Measurements from ENCODE around the gene RASGEF1C.

RASGEF1C gene

DNA sequence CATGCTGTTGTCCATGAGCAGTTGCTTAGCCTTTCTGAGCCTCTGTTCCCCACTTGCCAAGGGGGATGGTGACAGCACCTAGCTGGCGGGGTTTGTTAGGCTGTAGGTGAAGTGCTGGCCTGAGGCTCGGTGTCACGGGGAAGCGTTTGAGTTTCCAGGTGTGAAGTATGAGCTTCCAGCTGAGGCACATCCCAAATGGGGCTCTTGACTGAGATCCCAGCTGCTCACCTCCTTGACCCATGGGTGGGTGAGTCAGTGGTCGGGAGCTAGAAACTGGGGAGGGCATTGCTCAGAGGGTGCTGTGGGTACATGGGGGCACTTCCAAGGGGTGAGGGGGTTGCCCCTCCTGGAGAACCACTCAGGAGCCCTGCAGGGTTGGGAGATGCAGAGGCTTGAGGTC is 111.1 kb downstream of the RASGEF1C start:
- TF ChIP-seq, protein P1, sequence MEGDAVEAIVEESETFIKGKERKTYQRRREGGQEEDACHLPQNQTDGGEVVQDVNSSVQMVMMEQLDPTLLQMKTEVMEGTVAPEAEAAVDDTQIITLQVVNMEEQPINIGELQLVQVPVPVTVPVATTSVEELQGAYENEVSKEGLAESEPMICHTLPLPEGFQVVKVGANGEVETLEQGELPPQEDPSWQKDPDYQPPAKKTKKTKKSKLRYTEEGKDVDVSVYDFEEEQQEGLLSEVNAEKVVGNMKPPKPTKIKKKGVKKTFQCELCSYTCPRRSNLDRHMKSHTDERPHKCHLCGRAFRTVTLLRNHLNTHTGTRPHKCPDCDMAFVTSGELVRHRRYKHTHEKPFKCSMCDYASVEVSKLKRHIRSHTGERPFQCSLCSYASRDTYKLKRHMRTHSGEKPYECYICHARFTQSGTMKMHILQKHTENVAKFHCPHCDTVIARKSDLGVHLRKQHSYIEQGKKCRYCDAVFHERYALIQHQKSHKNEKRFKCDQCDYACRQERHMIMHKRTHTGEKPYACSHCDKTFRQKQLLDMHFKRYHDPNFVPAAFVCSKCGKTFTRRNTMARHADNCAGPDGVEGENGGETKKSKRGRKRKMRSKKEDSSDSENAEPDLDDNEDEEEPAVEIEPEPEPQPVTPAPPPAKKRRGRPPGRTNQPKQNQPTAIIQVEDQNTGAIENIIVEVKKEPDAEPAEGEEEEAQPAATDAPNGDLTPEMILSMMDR (IDR thresholded peaks at IDR 0.05; ENCODE audit: low read depth, low read length, missing control alignments), result no peak
- DNase-seq (ENCODE audit: low read depth), result no peak
- in situ Hi-C loops (cut with HindIII; ENCODE audit: low sequenced_read_pairs), result no loop called here
- H3K4me3 ChIP-seq (ENCODE audit: low read depth, low read length), result no peak overlapping the region

DNA sequence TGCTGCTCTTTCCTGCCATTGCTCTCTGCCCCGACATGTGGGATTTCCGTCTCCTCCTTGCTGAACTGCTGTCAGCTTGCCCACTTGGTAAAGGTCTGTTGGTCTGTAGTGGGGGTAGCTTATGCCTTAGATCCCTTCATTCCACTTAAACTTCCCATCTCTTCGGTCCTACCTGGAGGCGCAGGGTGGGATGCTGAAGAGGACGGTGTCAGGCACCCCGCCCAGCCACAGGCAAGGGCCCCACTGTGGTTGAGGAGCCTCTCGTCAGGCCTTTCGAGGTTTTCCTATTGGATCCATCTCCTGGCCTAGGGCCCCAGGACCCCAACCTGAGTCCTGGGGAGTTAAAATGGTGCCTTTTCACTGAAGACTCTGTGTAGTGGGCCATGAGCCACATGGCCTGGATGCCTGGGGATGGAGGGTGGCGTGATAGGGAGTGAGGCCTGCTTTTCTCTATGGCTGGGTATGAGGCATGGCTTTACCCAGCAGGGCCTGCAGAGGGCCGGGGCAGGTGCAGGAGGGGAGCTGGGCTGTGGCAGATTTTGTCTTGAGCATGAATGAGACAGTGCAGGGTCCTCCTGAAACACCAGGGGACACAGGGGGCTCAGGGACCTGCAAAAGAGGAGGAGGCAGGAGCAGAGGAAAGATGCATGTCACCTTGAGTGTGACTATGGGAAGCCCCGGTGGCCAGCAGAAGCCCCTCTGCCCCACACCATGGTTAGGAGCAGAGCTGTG is 111.7 kb downstream of the RASGEF1C start:
- in situ Hi-C loops (cut with HindIII; ENCODE audit: low sequenced_read_pairs), result no loop called here
- TF ChIP-seq, protein P1 (IDR thresholded peaks at IDR 0.05; ENCODE audit: low read depth, low read length, missing control alignments), result no peak
- no peak overlapping the region for H3K4me3 ChIP-seq (ENCODE audit: low read depth, low read length)
- DNase-seq (ENCODE audit: low read depth), result no peak

DNA sequence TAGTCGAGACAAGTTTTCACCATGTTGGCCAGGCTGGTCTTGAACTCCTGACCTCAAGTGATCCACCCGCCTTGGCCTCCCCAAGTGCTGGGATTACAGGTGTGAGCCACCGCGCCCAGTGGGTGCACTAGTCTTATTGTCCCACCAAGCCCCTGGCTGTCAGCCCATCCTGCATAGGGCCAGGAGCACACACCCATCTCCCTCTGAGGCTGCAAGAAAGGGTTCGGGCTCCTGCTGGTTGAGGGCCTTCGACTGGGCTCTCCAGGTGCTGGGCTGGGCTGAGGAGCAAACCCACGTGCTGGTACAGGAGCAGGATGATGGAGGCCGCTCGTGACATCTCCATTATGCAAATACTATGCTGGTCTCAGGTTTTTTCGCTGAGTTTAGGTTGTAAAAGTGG is 112.4 kb downstream of the RASGEF1C start:
- in situ Hi-C loops (cut with HindIII; ENCODE audit: low sequenced_read_pairs), result no loop called here
- H3K4me3 ChIP-seq (ENCODE audit: low read depth, low read length), result no peak overlapping the region
- TF ChIP-seq, protein P1 (IDR thresholded peaks at IDR 0.05; ENCODE audit: low read depth, low read length, missing control alignments), result no peak
- no peak for DNase-seq (ENCODE audit: low read depth)

DNA sequence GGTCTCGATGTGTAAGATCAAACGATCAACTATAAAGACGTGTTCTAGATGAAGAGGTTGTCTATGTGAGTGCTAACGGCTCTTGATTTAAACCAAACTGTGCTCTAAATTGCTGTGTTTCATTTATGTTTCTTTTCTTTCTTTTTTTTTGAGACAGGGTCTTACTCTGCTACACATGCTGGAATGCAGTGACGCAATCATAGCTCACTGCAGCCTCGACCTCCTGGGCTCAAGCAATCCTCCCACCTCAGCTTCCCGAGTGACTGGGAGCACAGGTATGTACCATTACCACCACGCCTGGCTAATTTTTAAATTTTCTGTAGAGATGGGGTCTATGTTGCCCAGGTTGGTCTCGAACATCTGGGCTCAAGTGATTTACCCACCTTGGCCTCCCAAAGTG is 113.5 kb downstream of the RASGEF1C start:
- TF ChIP-seq, protein P1 (IDR thresholded peaks at IDR 0.05; ENCODE audit: low read depth, low read length, missing control alignments), result no peak
- in situ Hi-C loops (cut with HindIII; ENCODE audit: low sequenced_read_pairs), result no loop called here
- no peak for DNase-seq (ENCODE audit: low read depth)
- H3K4me3 ChIP-seq (ENCODE audit: low read depth, low read length), result no peak overlapping the region

DNA sequence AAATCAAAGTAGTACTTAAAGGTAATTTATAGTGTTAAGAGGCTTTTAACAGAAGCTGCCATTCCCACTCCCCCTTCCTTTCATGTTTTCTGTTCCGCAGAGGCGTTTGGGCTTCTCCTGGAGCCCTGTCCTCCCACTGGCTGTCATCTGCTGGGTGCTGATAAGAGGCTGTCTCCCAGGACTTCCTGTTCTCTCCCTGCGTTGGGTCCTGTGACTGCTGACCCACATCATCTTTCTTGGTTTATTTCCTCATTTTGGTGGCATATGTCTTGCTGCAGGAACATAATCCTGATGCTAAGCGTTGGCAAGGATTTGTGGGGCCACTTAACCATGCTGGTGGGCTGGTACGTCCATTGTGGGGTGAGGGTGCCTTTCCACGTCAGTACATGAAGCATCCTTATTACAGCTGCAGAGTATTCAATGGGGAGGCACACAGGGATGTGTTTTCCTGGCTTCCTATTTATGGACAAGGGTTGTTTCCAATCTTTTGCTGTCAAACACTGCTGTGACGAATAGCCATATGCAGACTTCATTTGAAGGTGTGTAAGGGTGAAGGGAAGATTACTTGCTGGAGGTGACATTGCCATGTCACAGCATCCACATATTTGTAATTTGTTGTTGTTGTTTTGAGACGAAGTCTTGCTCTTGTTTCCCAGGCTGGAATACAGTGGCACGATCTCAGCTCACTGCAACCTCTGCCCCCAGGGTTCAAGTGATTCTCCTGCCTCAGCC is 115.2 kb downstream of the RASGEF1C start:
- TF ChIP-seq, protein P1 (IDR thresholded peaks at IDR 0.05; ENCODE audit: low read depth, low read length, missing control alignments), result no peak
- in situ Hi-C loops (cut with HindIII; ENCODE audit: low sequenced_read_pairs), result no loop called here
- H3K4me3 ChIP-seq (ENCODE audit: low read depth, low read length), result no peak overlapping the region
- DNase-seq (ENCODE audit: low read depth), result no peak

DNA sequence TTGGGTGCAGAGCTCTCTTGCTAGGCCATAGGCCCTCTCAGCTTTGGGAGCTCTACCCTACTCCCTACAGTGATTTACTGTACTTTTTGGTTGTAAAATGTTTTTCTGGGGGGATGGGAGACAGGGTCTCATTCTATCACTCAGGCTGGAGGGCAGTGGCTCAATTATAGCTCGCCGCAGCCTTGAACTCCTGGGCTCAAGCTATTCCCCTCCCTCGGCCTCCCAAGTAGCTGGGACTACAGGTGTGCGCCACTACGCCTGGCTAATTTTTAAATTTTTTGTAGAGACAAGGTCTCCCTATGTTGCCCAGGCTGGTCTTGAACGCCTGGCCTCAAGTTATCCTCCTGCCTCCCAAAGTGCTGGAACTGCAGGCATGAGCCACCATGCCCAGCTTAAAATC is 115.8 kb downstream of the RASGEF1C start:
- in situ Hi-C loops (cut with HindIII; ENCODE audit: low sequenced_read_pairs), result no loop called here
- TF ChIP-seq, protein P1 (IDR thresholded peaks at IDR 0.05; ENCODE audit: low read depth, low read length, missing control alignments), result no peak

More for the DNA sequence above, 115.8 kb downstream of the RASGEF1C start:
- no peak for DNase-seq (ENCODE audit: low read depth)
- no peak overlapping the region for H3K4me3 ChIP-seq (ENCODE audit: low read depth, low read length)

All from astrocyte of the cerebellum (primary cell).